Left lung (tissue), 10 donors: ENCODE measurements around the gene HSD3B7. TPM values are rescaled to one million over a fixed set of nuclear protein-coding genes. Genes with fewer than 3 reads are reported as not detected.

Experiments
- ATAC-seq: fragments of 200-7000 bp; cut with Tn5 transposase; one replicate; pipeline ENCODE4 v1.9.1; 2020; ENCODE audit warnings: moderate library complexity
- DNase-seq, 4 donors: peaks; one replicate each; pipeline ENCODE4 v3.0.0-alpha.2; 2013 to 2020
- H3K27ac ChIP-seq, 2 donors: fragments of 200-600 bp; sonication (generic) in 1 of 2; one replicate each; pipeline versions ENCODE4 v1.5.0 to v1.8.0; 2020 to 2021
- H3K27me3 ChIP-seq, 2 donors: fragments of 200-600 bp; sonication (generic) in 1 of 2; one replicate each; pipeline versions ENCODE4 v1.5.0 to v1.8.0; 2020 to 2021
- H3K36me3 ChIP-seq, 2 donors: fragments of 200-600 bp; sonication (generic) in 1 of 2; one replicate each; pipeline versions ENCODE4 v1.5.0 to v1.8.0; 2020 to 2021
- H3K4me1 ChIP-seq, 2 donors: fragments of 200-600 bp; one replicate each; pipeline ENCODE4 v1.8.0; 2021
- H3K4me3 ChIP-seq, 2 donors: fragments of 200-600 bp; sonication (generic) in 1 of 2; one replicate each; pipeline versions ENCODE4 v1.5.0 to v1.8.0; 2020 to 2021; ENCODE audit warnings: mild to moderate bottlenecking in 1 of 2
- H3K9me3 ChIP-seq, 2 donors: fragments of 200-600 bp; sonication (generic) in 1 of 2; one replicate each; pipeline versions ENCODE4 v1.5.0 to v1.8.0; 2020 to 2021
- intact Hi-C, 2 donors: fragments of 100-400 bp; cut with DNase I; formaldehyde crosslinking; loops; one replicate each; pipeline versions ENCODE4 v1.11.2 to v1.14.2; 2022
- polyA plus RNA-seq, 6 donors: library from polyadenylated mRNA; unstranded; fragments of 120-200 nt; gene quantifications; one replicate each; pipeline ENCODE4 v1.2.1, GENCODE V29; 2013; ENCODE audit not compliant: insufficient read length in 6 of 6
- total RNA-seq, 2 donors: library from RNA; stranded (reverse); fragmentation: NEBNext Ultra II Directional; extraction: Animal tissue kit (Norgen Biotek cat#: 25700); gene quantifications; one replicate each; pipeline ENCODE4 v1.2.1, GENCODE V29; 2021
- TF ChIP-seq, protein P1 (sequence below), 2 donors: fragments of 200-600 bp; sonication (generic) in 1 of 2; IDR thresholded peaks; one replicate each; pipeline versions ENCODE4 v1.5.0 to v1.8.0; 2021; ENCODE audit warnings: antibody characterized with exemption in 2 of 2
- donor health status: DM: no; HTN: yes; CAD: no.
- donor health status: DM: no; HTN: no; CAD: no.

HSD3B7 gene
- total and polyA plus RNA-seq, 8 donors: 3.9 to 28.4 (median 4.8) TPM

DNA sequence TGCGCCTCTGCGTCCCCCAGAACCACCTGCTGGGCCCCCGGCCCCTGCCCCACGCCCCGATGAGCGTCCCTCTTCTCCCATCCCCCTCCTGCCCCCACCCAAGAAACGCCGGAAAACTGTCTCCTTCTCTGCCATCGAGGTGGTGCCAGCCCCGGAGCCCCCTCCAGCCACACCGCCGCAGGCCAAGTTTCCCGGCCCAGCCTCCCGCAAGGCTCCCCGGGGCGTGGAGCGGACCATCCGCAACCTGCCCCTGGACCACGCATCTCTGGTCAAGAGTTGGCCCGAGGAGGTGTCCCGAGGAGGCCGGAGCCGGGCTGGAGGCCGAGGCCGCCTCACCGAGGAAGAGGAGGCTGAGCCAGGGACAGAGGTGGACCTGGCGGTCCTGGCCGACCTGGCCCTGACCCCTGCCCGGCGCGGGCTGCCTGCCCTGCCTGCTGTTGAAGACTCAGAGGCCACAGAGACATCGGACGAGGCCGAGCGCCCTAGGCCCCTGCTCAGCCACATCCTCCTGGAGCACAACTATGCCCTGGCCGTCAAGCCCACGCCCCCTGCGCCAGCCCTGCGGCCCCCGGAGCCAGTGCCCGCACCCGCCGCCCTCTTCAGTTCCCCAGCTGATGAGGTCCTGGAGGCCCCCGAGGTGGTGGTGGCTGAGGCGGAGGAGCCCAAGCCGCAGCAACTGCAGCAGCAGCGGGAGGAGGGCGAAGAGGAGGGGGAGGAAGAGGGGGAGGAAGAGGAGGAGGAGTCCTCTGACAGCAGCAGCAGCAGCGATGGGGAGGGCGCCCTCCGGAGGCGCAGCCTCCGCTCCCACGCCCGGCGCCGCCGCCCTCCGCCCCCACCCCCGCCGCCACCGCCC, 5.6 kb upstream of the HSD3B7 start:
- DNase-seq (no peak), ATAC-seq (no peak)
- Histone ChIP-seq H3K36me3 (peaks cover 0 to 100% of the 10 kb centered on the region in 2 donors), H3K27ac (no peak overlapping the region), H3K4me1 (peaks cover 0 to 2% of the 10 kb centered on the region in 2 donors), H3K4me3 (no peak overlapping the region), H3K27me3 (no peaks in the 10 kb centered on the region), H3K9me3 (no peaks in the 10 kb centered on the region)
- TF ChIP-seq, protein P1, sequence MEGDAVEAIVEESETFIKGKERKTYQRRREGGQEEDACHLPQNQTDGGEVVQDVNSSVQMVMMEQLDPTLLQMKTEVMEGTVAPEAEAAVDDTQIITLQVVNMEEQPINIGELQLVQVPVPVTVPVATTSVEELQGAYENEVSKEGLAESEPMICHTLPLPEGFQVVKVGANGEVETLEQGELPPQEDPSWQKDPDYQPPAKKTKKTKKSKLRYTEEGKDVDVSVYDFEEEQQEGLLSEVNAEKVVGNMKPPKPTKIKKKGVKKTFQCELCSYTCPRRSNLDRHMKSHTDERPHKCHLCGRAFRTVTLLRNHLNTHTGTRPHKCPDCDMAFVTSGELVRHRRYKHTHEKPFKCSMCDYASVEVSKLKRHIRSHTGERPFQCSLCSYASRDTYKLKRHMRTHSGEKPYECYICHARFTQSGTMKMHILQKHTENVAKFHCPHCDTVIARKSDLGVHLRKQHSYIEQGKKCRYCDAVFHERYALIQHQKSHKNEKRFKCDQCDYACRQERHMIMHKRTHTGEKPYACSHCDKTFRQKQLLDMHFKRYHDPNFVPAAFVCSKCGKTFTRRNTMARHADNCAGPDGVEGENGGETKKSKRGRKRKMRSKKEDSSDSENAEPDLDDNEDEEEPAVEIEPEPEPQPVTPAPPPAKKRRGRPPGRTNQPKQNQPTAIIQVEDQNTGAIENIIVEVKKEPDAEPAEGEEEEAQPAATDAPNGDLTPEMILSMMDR (IDR thresholded peaks at IDR 0.05): no peak
- intact Hi-C loops: loop anchor here in 1 of 2 donors (10.0 kb wide), 2 partner anchors 455 to 885 kb away; no protein-coding TSS in a partner anchor

DNA sequence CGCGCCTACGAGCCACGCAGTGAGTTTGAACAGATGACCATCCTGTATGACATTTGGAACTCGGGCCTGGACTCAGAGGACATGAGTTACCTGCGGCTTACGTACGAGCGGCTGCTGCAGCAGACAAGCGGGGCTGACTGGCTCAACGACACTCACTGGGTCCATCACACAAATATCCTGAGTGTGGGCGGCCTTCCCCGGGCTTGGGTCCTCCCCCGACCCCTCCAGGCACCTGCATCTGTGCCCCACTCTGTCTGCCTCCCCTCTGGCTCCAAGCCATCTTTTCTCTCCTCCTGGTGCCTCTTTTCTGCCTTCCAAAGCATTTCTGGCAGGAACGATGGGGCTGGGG, 5.0 kb upstream of the HSD3B7 start:
- no peaks in the 10 kb centered on the region for H3K27me3 ChIP-seq
- DNase-seq (no peak), ATAC-seq (no peak)
- H3K4me1 ChIP-seq: peaks cover 0 to 8% of the 10 kb centered on the region in 2 donors
- no peaks in the 10 kb centered on the region for H3K9me3 ChIP-seq
- no peak overlapping the region for H3K4me3 ChIP-seq
- no peak overlapping the region for H3K27ac ChIP-seq
- intact Hi-C loops: loop anchor here in 1 of 2 donors (10.0 kb wide), 2 partner anchors 455 to 885 kb away; no protein-coding TSS in a partner anchor
- TF ChIP-seq, protein P1 (IDR thresholded peaks at IDR 0.05): no peak
- peaks cover 0 to 98% of the 10 kb centered on the region in 2 donors for H3K36me3 ChIP-seq

DNA sequence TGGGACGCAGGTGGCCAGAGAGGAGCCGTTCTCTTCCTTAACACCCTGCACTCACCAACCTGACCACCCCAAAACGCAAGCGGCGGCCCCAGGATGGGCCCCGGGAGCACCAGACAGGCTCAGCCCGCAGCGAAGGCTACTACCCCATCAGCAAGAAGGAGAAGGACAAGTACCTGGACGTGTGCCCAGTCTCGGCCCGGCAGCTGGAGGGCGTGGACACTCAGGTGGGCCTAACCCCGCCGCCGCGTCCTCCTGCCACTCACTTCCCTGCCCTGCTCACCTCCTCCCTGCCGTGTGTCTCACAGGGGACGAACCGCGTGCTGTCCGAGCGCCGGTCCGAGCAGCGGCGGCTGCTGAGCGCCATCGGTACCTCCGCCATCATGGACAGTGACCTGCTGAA, 4.6 kb upstream of the HSD3B7 start:
- no peak for DNase-seq
- TF ChIP-seq, protein P1 (IDR thresholded peaks at IDR 0.05): no peak
- intact Hi-C loops: loop anchor here in 1 of 2 donors (10.0 kb wide), 2 partner anchors 454 to 884 kb away; no protein-coding TSS in a partner anchor

DNA sequence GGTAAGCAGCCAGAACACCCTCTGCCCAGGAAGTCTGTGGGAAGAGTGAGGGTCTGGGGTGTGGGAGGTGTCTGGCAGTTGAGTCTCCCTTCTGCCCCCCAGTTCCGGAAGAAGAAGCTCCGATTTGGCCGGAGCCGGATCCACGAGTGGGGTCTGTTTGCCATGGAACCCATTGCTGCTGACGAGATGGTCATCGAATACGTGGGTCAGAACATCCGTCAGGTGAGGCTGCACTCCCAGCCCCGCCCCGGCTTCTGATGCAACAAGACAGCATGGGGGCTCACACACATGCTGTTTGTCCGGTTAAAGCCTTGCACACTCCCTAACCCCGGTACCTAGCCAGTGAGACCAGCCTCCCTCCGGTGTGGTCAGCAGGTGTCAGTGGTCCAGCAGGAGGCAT, 4.0 kb upstream of the HSD3B7 start:
- H3K27me3 ChIP-seq: no peaks in the 10 kb centered on the region
- H3K9me3 ChIP-seq: no peaks in the 10 kb centered on the region
- intact Hi-C loops: loop anchor here in 1 of 2 donors (10.0 kb wide), 2 partner anchors 454 to 884 kb away; no protein-coding TSS in a partner anchor
- peaks cover 5 to 16% of the 10 kb centered on the region in 2 donors for H3K4me1 ChIP-seq
- no peak overlapping the region for H3K4me3 ChIP-seq
- H3K36me3 ChIP-seq: peaks cover 0 to 89% of the 10 kb centered on the region in 2 donors
- no peak for DNase-seq
- no peak overlapping the region for H3K27ac ChIP-seq
- TF ChIP-seq, protein P1 (IDR thresholded peaks at IDR 0.05): no peak
- ATAC-seq: no peak

More for the DNA sequence above, 4.6 kb upstream of the HSD3B7 start:
- Histone ChIP-seq H3K27ac (no peak overlapping the region), H3K36me3 (peaks cover 0 to 94% of the 10 kb centered on the region in 2 donors), H3K9me3 (no peaks in the 10 kb centered on the region), H3K27me3 (no peaks in the 10 kb centered on the region), H3K4me3 (no peak overlapping the region), H3K4me1 (peaks cover under 1 to 12% of the 10 kb centered on the region in 2 donors)
- ATAC-seq: no peak
